Caco-2 (cell line): Measurements from ENCODE around the gene PUM1. TPM values are rescaled to one million over a fixed set of nuclear protein-coding genes. Genes with fewer than 3 reads are reported as not detected.

Experiments
- BruUV-seq: library from RNA; stranded (reverse); fragments of 400-500 nt; replicated peaks from 2 replicates; lab custom pipeline; 2021; lab: Mats Ljungman, UMichigan
- CTCF ChIA-PET: fragments of 300-600 bp; sonication (Branson Sonifier 250); formaldehyde crosslinking; loops from one replicate; lab custom pipeline; 2022; ENCODE audit warnings: antibody characterized with exemption; lab: Charles Lee
- POLR2A ChIA-PET: fragments of 300-600 bp; sonication (Branson Sonifier 250); formaldehyde crosslinking; loops from one replicate; lab custom pipeline; 2022; ENCODE audit warnings: antibody characterized with exemption; lab: Charles Lee
- DNase-seq, 2 experiments: peaks; one replicate each; pipeline versions ENCODE4 v3.0.0 to v3.0.0-alpha.2; 2020 to 2022
- H3K27me3 ChIP-seq: replicated peaks from 2 replicates; pipeline ENCODE4 v1.6.0; 2011; ENCODE audit warnings: low read length; ENCODE audit not compliant: control insufficient read depth, insufficient read depth
- H3K36me3 ChIP-seq: 2 replicates; pipeline ENCODE4 v1.5.1; 2011; ENCODE audit warnings: low read length; ENCODE audit not compliant: control insufficient read depth, insufficient read depth
- H3K4me1 ChIP-seq: fragments of 250-450 bp; sonication (Bioruptor Pico); 2 replicates; pipeline ENCODE4 v1.5.1; 2020; ENCODE audit warnings: mild to moderate bottlenecking
- H3K4me3 ChIP-seq: 2 replicates; pipeline ENCODE4 v1.5.1; 2011; ENCODE audit warnings: low read depth, mild to moderate bottlenecking, control low read depth, low read length
- H3K9me3 ChIP-seq: fragments of 250-450 bp; sonication (Bioruptor Pico); 2 replicates; pipeline ENCODE4 v1.5.1; 2020; ENCODE audit warnings: mild to moderate bottlenecking, moderate library complexity
- H3K27ac Mint-ChIP-seq: one replicate; pipeline ENCODE4 v1.8.0; 2022; ENCODE audit warnings: mixed read lengths; ENCODE audit not compliant: unreplicated experiment
- H3K27me3 Mint-ChIP-seq: one replicate; pipeline ENCODE4 v1.8.0; 2022; ENCODE audit warnings: mixed read lengths; ENCODE audit not compliant: insufficient read depth, unreplicated experiment
- H3K36me3 Mint-ChIP-seq: one replicate; pipeline ENCODE4 v1.8.0; 2022; ENCODE audit warnings: mild to moderate bottlenecking, mixed read lengths; ENCODE audit not compliant: insufficient read depth, unreplicated experiment
- H3K4me1 Mint-ChIP-seq: one replicate; pipeline ENCODE4 v1.8.0; 2022; ENCODE audit warnings: low read depth, mixed read lengths; ENCODE audit not compliant: unreplicated experiment
- H3K4me3 Mint-ChIP-seq: one replicate; pipeline ENCODE4 v1.8.0; 2022; ENCODE audit warnings: mild to moderate bottlenecking, moderate library complexity, mixed read lengths; ENCODE audit not compliant: unreplicated experiment
- H3K9me3 Mint-ChIP-seq: one replicate; pipeline ENCODE4 v1.8.0; 2022; ENCODE audit warnings: mixed read lengths; ENCODE audit not compliant: unreplicated experiment
- CTCF ChIP-seq, 2 experiments: fragments of 200-600 bp in 1 of 2; IDR thresholded peaks; 1 replicate in 1 of 2; 2 replicates in 1 of 2; pipeline versions ENCODE4 v1.5.1 to v1.8.0; 2011 to 2022; ENCODE audit warnings: antibody characterized with exemption in 1 of 2, control low read depth in 1 of 2, inconsistent platforms in 1 of 2, low read depth in 1 of 2, low read length in 1 of 2, mild to moderate bottlenecking in 1 of 2, moderate library complexity in 1 of 2; ENCODE audit not compliant: insufficient read depth in 1 of 2, severe bottlenecking in 1 of 2, unreplicated experiment in 1 of 2
- intact Hi-C: fragments of 100-400 bp; cut with micrococcal nuclease; formaldehyde crosslinking; loops from one replicate; pipeline ENCODE4 v1.10.0; 2022; ENCODE audit not compliant: unreplicated experiment
- total RNA-seq: library from RNA; stranded (reverse); gene quantifications from 2 replicates; pipeline ENCODE4 v1.2.3, GENCODE V29; 2022

The PUM1 gene
- total RNA-seq, 1 experiment from 2014 or later, result 93.7 TPM

GRCh38 chr1:30934613-30935012, 130.9 kb downstream of the PUM1 start:
- TF ChIP-seq CTCF (IDR thresholded peaks at IDR 0.05; ENCODE audit: insufficient read depth in 1 of 2, low read depth in 1 of 2, low read length in 1 of 2, severe bottlenecking in 1 of 2, unreplicated experiment in 1 of 2), result no peak
- no peaks in the 10 kb centered on the region for H3K36me3 ChIP-seq
- intact Hi-C loops, result no loop called here
- Mint-ChIP-seq H3K4me3 (no peak overlapping the region), H3K36me3 (peaks cover 68% of the 10 kb centered on the region), H3K27ac (peak overlapping the region; percentile 40), H3K4me1 (peaks cover 6% of the 10 kb centered on the region), H3K27me3 (no peaks in the 10 kb centered on the region), H3K9me3 (no peaks in the 10 kb centered on the region)
- ChIA-PET POLR2A (interaction anchor here (0.7 kb wide), 1 partner anchor 1849 kb away, joined by 3 read pairs; no protein-coding TSS in a partner anchor), CTCF (no interaction called here)
- no peak overlapping the region for H3K4me3 ChIP-seq
- no peak for DNase-seq
- H3K4me1 ChIP-seq, result no peaks in the 10 kb centered on the region
- BruUV-seq, result no TSS peak
- H3K9me3 ChIP-seq, result no peaks in the 10 kb centered on the region
- H3K27me3 ChIP-seq, result no peaks in the 10 kb centered on the region

DNA sequence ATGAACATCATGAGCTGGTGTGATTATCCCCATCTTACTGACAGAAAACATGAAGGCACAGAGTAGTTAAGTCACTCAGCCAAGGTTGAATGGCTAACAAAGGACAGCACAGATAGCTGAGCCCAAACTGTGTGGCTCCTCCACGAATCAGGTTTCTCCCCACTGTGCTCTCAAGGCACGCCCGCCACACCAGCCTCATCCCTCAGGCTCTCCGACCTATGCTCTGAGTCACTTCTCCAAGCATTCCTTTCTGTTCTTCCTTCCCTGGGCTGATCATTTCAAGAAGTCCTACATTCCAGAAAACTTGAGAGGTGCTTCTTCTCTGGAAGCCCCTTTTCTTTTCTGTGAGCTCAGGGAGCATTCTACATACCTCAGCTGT, 131.7 kb downstream of the PUM1 start:
- TF ChIP-seq CTCF (IDR thresholded peaks at IDR 0.05; ENCODE audit: insufficient read depth in 1 of 2, low read depth in 1 of 2, low read length in 1 of 2, severe bottlenecking in 1 of 2, unreplicated experiment in 1 of 2), result no peak
- H3K4me1 Mint-ChIP-seq, result peaks cover 6% of the 10 kb centered on the region
- Histone ChIP-seq H3K36me3 (no peaks in the 10 kb centered on the region), H3K27me3 (no peaks in the 10 kb centered on the region), H3K4me3 (no peak overlapping the region), H3K9me3 (no peaks in the 10 kb centered on the region), H3K4me1 (no peaks in the 10 kb centered on the region)
- no peaks in the 10 kb centered on the region for H3K27me3 Mint-ChIP-seq
- no peaks in the 10 kb centered on the region for H3K9me3 Mint-ChIP-seq
- no TSS peak for BruUV-seq
- ChIA-PET CTCF (no interaction called here), POLR2A (no interaction called here)
- no peak overlapping the region for H3K27ac Mint-ChIP-seq
- intact Hi-C loops, result no loop called here
- H3K4me3 Mint-ChIP-seq, result no peak overlapping the region
- DNase-seq, result no peak
- peaks cover 66% of the 10 kb centered on the region for H3K36me3 Mint-ChIP-seq

DNA sequence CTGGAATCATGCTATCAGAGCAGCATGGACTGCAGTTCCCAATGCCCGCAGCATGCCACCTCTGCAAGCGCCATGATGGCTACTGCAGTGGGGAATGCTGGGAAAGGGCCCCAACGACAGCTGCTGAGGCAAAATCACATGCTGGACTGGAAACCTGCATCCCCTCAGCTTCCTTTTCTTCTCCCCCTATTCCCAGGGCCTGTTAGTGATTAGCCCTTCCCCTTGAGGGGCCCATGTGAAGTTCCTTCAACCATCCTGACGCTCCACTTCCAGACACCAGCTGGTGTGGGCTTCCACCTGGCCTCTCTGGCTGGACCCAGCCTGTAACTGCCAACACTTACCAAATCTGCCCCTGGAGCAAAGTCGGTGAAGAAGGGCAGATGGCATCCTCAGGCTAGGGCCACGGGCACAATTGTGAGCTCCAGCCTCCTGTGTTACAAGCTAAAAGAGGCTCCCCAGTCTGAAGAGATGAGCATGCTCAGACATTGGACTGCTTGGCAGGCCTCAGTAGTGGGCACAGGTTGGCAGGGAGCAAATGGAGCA, 134.8 kb downstream of the PUM1 start:
- Histone ChIP-seq H3K9me3 (no peaks in the 10 kb centered on the region), H3K4me1 (no peaks in the 10 kb centered on the region), H3K4me3 (no peak overlapping the region), H3K36me3 (no peaks in the 10 kb centered on the region), H3K27me3 (no peaks in the 10 kb centered on the region)
- peaks cover 50% of the 10 kb centered on the region for H3K36me3 Mint-ChIP-seq
- TF ChIP-seq CTCF (IDR thresholded peaks at IDR 0.05; ENCODE audit: insufficient read depth in 1 of 2, low read depth in 1 of 2, low read length in 1 of 2, severe bottlenecking in 1 of 2, unreplicated experiment in 1 of 2), result no peak
- no peak overlapping the region for H3K27ac Mint-ChIP-seq
- no peak overlapping the region for H3K4me3 Mint-ChIP-seq
- H3K27me3 Mint-ChIP-seq, result no peaks in the 10 kb centered on the region
- H3K4me1 Mint-ChIP-seq, result peaks cover 6% of the 10 kb centered on the region
- ChIA-PET CTCF (no interaction called here), POLR2A (no interaction called here)
- intact Hi-C loops, result no loop called here
- no peaks in the 10 kb centered on the region for H3K9me3 Mint-ChIP-seq
- no TSS peak for BruUV-seq
- DNase-seq, result no peak
